HUES64 (cell line): ENCODE results near the gene MAPK6.
"Not testable (repeated sequence)": the region's sequence is repeated elsewhere in the genome, so short reads cannot be mapped to it uniquely, and the experiment has no call there.

Source experiments
- H3K27ac ChIP-seq: 2 replicates; pipeline ENCODE4 v1.7.0; 2013; ENCODE audit warnings: low read depth, low read length, inconsistent platforms
- H3K27me3 ChIP-seq: 2 replicates; pipeline ENCODE4 v1.6.1; 2013; ENCODE audit warnings: mild to moderate bottlenecking, low read length; ENCODE audit not compliant: insufficient read depth
- H3K36me3 ChIP-seq: 2 replicates; pipeline ENCODE4 v1.6.1; 2013; ENCODE audit warnings: mild to moderate bottlenecking, low read length; ENCODE audit not compliant: insufficient read depth
- H3K4me1 ChIP-seq: 2 replicates; pipeline ENCODE4 v1.6.1; 2013; ENCODE audit warnings: mild to moderate bottlenecking, low read length, moderate library complexity; ENCODE audit not compliant: insufficient read depth
- H3K4me3 ChIP-seq: 2 replicates; pipeline ENCODE4 v1.5.1; 2013; ENCODE audit warnings: mild to moderate bottlenecking, low read length, moderate library complexity
- H3K9ac ChIP-seq: 2 replicates; pipeline ENCODE4 v1.6.1; 2013; ENCODE audit warnings: mild to moderate bottlenecking, low read depth, low read length
- H3K9me3 ChIP-seq: 2 replicates; pipeline ENCODE4 v1.6.1; 2013; ENCODE audit warnings: low read depth, low read length; ENCODE audit not compliant: insufficient read depth
- WGBS: fragments of 150-250, 120-280 bp; methylation state at CpG from one replicate; pipeline ENCODE4 v1.1.7; 2013; ENCODE audit warnings: missing lambda C conversion rate; 5-methylcytosine and 5-hydroxymethylcytosine counted together

MAPK6 gene

DNA sequence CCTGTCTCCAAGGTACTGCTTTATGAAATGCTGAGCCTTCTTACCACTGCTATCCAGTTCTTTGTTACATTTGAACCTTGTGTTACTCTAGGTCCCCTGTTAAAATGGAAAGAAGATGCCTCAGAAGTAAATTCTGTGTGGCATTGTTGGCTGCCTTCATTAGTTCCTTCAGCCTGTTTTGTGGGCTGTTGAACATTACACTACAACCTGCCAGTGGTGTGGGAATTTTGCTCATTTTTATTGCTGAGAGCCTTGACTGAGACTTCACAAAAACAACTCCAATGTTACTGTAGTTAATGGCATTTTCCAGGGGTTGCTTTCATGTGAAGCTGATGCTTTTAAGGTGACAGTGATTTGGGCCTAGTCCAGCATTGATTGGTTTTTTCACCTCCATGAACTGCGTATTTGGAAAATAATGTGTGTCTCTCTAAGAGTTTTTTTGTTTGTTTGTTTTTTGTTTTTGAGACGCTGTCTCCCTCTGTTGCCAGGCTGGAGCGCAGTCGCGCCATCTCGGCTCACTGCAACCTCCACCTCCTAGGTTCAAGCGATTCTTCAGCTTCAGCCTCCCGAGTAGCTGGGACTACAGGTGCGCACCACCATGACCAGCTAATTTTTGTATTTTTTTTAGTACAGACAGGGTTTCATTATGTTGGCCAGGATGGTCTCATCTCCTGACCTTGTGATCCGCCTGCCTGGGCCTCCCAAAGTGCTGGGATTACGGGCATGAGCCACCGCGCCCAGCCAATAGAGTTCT lies 4.3 kb downstream of the MAPK6 start:
- H3K9me3 ChIP-seq: no peaks in the 10 kb centered on the region
- WGBS: 95% methylated on average over 13 of the region's 13 CpGs
- H3K27me3 ChIP-seq: no peaks in the 10 kb centered on the region
- H3K27ac ChIP-seq: no peak overlapping the region
- H3K9ac ChIP-seq: no peak overlapping the region
- no peak overlapping the region for H3K4me3 ChIP-seq
- H3K36me3 ChIP-seq: peaks cover 2% of the 10 kb centered on the region; the same call in 1 of the 2 replicates
- H3K4me1 ChIP-seq: peaks cover 31% of the 10 kb centered on the region

DNA sequence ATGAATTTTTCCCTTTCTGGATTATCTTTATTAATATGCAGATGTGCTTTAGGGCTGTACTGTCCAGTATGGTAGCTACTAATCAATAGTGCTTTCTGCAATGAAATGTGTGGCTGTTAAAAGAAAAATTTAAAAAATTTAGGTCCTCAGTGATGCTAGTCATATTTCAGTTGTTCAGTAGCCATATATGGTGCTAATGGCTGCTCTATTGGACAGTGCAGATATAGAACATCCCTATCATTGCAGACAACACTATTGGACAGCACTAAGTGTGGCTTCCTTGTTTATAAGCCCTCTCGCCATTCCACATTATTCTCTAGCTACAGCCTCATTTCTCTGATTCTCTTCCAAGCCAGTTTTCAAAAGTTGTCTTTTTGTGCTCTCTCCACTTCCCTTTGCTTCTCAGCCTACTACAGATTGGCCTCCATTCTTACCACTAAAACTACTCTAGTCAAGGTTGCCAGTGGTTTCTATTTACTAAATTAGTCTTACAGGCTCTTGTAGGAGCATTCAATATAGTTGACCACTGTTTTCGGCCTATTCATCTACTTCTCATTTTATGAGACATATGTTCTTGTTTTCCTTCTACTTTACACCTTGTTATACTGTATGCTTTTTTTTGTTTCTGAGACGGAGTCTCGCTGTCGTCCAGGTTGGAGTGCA lies 9.5 kb downstream of the MAPK6 start:
- 91% methylated on average over 5 of the region's 5 CpGs for WGBS
- H3K4me3 ChIP-seq: no peak overlapping the region
- H3K36me3 ChIP-seq: peaks cover 5% of the 10 kb centered on the region; the same call in 1 of the 2 replicates
- no peaks in the 10 kb centered on the region for H3K27me3 ChIP-seq
- no peak overlapping the region for H3K27ac ChIP-seq
- H3K4me1 ChIP-seq: peaks cover 17% of the 10 kb centered on the region
- H3K9ac ChIP-seq: no peak overlapping the region
- no peaks in the 10 kb centered on the region for H3K9me3 ChIP-seq

DNA sequence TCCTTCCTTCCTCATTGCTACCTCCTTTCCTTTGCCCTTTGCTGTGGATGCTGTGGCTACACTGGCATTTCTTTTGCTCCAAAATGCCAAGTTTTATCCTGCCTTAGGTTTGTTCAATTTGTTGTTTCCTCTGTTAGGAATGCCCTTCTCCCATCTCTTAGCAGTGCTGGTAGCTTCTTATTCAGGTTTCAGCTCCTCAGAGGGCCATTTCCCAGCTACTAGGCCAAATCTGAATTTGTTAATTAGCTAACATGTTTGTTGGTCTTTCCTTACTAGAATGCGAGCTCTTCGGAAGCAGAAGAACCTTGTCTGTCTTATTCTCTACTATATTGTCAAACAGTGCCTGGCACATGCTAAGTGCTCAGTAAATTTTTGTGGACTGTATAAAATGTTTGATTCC lies 11.0 kb downstream of the MAPK6 start:
- H3K36me3 ChIP-seq: peaks cover 5% of the 10 kb centered on the region; the same call in 1 of the 2 replicates
- H3K27me3 ChIP-seq: no peaks in the 10 kb centered on the region
- no peak overlapping the region for H3K4me3 ChIP-seq
- no peak overlapping the region for H3K9ac ChIP-seq
- no peaks in the 10 kb centered on the region for H3K9me3 ChIP-seq
- 57% methylated on average over 2 of the region's 2 CpGs for WGBS
- peaks cover 14% of the 10 kb centered on the region for H3K4me1 ChIP-seq
- H3K27ac ChIP-seq: peak overlapping the region; percentile 46; the same call in 1 of the 2 replicates

DNA sequence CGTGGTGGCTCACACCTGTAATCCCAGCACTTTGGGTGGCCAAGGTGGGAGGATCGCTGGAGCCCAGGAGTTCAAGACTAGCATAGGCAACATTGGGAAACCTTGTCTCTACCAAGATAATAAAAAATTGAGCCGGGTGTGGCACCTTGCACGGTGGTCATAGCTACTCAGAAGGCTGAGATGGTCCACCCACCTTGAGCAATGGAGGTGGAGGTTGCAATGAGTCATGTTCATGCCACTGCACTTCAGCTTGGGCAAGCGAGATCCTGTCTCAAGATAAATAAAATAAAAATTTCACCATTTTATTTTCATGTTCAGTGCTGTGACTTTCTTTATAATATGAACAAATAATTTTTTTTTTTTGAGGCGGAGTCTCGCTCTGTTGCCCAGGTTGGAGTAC lies 12.5 kb downstream of the MAPK6 start:
- no peaks in the 10 kb centered on the region for H3K9me3 ChIP-seq
- H3K27me3 ChIP-seq: no peaks in the 10 kb centered on the region
- peaks cover 5% of the 10 kb centered on the region; the same call in 1 of the 2 replicates for H3K36me3 ChIP-seq
- peaks cover 14% of the 10 kb centered on the region for H3K4me1 ChIP-seq
- H3K9ac ChIP-seq: no peak overlapping the region
- no peak overlapping the region for H3K4me3 ChIP-seq
- 96% methylated on average over 6 of the region's 7 CpGs for WGBS
- no peak overlapping the region for H3K27ac ChIP-seq

DNA sequence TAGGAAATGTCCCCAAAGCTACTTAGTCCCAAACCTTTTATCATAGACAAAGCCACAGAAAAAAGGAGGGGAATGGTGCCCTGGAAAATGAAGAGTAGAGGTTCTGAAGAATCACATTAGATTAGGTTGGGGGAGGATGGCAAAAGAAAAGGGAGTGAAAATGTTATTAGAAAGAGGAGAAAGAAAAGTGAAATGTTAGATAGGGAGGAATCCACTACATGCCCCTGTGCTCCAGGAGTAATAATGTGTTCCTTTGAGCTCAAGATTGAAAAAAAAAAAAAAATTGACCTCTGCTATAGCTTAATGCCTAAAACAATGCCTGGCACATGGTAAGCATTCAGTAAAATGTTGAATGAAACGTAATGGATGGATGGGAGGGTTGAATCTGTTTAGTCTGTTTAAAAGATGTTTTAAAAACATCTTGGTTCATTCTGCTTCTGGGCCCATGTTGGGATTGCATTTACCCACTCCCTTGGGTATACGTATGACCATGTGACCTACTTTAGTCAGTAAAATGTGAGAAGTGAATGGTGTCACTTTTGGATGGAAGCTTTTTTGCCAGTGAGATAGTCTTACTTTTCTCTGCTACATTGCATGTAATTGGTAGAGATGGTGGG lies 19.0 kb downstream of the MAPK6 start:
- Histone ChIP-seq H3K9me3 (no peaks in the 10 kb centered on the region), H3K27ac (no peak overlapping the region), H3K4me1 (peaks cover 39% of the 10 kb centered on the region), H3K36me3 (no peaks in the 10 kb centered on the region), H3K27me3 (no peaks in the 10 kb centered on the region), H3K9ac (no peak overlapping the region), H3K4me3 (no peak overlapping the region)
- WGBS: 89% methylated on average over 2 of the region's 2 CpGs

DNA sequence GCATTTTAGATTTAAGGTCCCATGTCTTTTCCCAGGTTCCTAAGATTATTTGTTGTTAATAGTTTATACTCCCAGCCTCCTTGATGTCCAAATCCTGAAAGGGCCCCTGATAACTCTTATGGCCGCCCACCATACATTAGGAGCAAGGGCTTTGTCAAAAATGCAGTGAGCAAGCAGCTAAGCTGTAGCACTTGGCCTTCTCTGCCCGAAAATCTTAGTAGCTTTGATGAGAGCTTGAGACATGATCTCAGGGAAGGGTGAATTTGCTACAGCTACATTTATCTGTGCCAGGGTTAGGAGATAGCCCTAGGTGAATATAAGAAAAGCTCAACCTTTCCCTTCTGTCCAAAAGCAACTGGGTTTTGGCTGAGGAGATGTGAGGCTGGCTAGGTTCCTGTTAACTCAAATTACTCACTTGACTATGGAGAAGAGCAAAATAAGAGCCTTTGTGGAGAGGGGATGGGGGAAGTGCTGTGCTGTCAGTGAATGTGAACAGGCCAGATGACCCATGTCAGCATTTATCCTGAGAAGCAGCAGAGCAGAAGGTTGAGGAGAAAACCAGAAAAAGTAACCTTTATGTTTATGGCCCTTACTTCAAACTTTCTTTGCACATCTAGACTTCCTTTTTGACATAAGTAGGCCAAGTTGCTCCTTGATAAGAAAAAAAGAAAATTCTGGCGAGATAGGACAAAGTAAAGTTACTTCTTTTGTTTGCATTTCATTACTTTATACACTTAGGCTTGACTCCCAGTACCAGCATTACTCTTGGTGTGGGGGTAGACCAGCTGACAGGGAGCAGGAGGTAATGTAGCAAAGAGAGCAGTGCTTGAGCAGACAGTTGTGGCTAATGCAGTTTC lies 21.1 kb downstream of the MAPK6 start:
- no peaks in the 10 kb centered on the region for H3K36me3 ChIP-seq
- no peak overlapping the region for H3K4me3 ChIP-seq
- 0 out of 2 replicates have a peak overlapping the region, but pooled peaks have one; percentile 7 for H3K9ac ChIP-seq
- WGBS: 85% methylated on average over 2 of the region's 3 CpGs
- no peaks in the 10 kb centered on the region for H3K9me3 ChIP-seq
- no peak overlapping the region for H3K27ac ChIP-seq
- H3K4me1 ChIP-seq: peaks cover 39% of the 10 kb centered on the region
- no peaks in the 10 kb centered on the region for H3K27me3 ChIP-seq

DNA sequence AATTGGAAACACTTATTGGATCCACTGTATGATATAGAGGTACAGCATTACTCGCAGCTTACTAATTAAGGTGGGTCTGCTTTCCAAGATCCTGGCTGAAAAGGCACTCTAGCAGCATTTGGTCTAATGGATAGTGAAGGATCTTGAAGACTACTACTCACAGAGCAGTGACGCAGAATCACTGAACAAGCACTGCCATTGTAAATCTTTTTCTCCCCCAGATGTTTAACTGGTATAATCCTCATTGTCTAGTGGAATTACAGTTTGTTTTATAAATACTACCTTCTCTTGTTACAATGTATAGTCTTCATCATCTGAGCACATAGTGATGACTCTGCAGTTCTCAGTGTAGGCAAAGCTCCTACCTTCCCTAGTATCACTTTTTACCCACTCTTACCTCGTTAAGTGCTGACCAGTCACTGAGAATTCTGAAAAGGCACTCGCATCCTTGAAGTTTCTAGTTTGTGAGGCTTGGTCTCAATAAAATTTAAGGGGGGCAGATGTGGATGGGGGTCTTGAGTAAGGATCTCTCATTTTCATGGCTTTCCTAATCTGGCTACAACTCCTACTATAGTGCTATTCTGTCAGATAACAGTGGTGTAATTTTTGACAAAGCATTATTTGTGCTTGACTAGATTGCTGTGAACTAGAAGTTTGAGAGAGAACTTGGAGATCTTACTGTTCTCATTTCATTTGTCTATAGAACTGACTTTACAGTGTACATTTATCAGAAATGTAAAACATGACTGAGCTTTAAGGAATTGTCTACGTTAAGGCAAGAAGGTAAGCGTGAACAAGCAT lies 23.2 kb downstream of the MAPK6 start:
- Histone ChIP-seq H3K4me3 (no peak overlapping the region), H3K4me1 (peaks cover 46% of the 10 kb centered on the region), H3K27ac (no peak overlapping the region; the same call in 1 of the 2 replicates), H3K9ac (no peak overlapping the region), H3K36me3 (peaks cover 13% of the 10 kb centered on the region), H3K27me3 (no peaks in the 10 kb centered on the region), H3K9me3 (no peaks in the 10 kb centered on the region)
- 90% methylated on average over 6 of the region's 6 CpGs for WGBS

DNA sequence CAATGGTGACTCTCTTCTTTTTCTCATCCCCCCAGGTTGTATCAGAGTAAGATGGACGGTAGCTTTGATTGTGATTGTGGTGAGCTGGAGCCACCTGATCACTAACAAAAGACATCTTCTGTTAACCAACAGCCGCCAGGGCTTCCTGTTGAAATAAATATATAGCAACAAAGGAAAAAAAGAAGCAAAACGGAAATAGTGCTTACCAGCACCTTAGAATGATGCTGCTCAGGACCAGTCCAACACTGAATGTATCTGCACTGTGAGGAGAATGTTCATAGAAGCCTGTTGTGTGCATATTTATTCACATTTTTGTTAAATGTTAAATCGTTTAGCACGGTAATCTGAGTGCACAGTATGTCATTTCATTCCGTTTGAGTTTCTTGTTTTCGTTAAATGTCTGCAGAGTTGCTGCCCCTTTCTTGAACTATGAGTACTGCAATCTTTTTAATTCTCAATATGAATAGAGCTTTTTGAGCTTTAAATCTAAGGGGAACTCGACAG lies 26.8 kb downstream of the MAPK6 start:
- H3K27ac ChIP-seq, H3K4me3 ChIP-seq, H3K9ac ChIP-seq, H3K9me3 ChIP-seq, H3K27me3 ChIP-seq: not testable (repeated sequence)
- WGBS: 93% methylated on average over 5 of the region's 8 CpGs
- Histone ChIP-seq H3K36me3 (peaks cover 34% of the 10 kb centered on the region), H3K4me1 (peaks cover 19% of the 10 kb centered on the region)

DNA sequence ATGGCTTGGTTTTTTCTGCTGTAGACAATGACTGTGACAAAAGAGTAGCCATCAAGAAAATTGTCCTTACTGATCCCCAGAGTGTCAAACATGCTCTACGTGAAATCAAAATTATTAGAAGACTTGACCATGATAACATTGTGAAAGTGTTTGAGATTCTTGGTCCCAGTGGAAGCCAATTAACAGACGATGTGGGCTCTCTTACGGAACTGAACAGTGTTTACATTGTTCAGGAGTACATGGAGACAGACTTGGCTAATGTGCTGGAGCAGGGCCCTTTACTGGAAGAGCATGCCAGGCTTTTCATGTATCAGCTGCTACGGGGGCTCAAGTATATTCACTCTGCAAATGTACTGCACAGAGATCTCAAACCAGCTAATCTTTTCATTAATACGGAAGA lies 27.5 kb downstream of the MAPK6 start:
- not testable (repeated sequence) for H3K4me3 ChIP-seq, H3K27ac ChIP-seq, H3K27me3 ChIP-seq, H3K9ac ChIP-seq, H3K9me3 ChIP-seq
- Histone ChIP-seq H3K4me1 (peaks cover 18% of the 10 kb centered on the region), H3K36me3 (peaks cover 39% of the 10 kb centered on the region)
- WGBS: 97% methylated on average over 5 of the region's 5 CpGs

DNA sequence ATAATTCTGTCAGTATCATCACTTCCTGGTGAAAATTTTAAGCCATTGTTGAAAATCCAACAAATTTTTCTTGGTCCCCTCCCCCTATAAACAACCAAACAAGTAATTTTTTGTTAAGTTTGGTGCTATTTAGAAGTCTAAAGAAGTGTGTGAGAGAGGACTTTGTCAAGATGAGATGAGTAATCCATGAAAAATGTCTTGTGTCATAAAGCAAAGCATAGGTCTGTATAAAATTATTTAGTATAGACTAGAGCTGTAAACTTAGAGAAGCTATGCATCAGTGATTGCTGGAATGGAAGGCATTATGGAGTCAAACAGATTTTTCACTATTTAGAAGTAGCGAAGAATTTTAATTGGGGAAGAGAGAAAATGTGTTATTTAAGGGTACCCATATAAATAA lies 31.4 kb downstream of the MAPK6 start:
- no peaks in the 10 kb centered on the region for H3K27me3 ChIP-seq
- WGBS: 89% methylated on average over 1 of the region's 1 CpG
- peaks cover 6% of the 10 kb centered on the region; the same call in 1 of the 2 replicates for H3K4me1 ChIP-seq
- H3K27ac ChIP-seq: no peak overlapping the region
- H3K4me3 ChIP-seq: no peak overlapping the region
- no peak overlapping the region for H3K9ac ChIP-seq
- H3K9me3 ChIP-seq: peaks cover 7% of the 10 kb centered on the region; the same call in 1 of the 2 replicates
- peaks cover 64% of the 10 kb centered on the region for H3K36me3 ChIP-seq
